NCI-H146 (cell line): ENCODE measurements around the gene FAP.

ENCODE experiments used
- DNase-seq: peaks from one replicate; lab custom pipeline; 2025; lab: John Stamatoyannopoulos, UW

Gene FAP

GRCh38 chr2:162188451-162188850 lies 54.8 kb downstream of the FAP start:
- DNase-seq = no peak

- no peak for DNase-seq
Observed at GRCh38 chr2:162185541-162186232, 57.6 kb downstream of the FAP start.

GRCh38 chr2:162184821-162185450 lies 58.3 kb downstream of the FAP start:
- no peak for DNase-seq

GRCh38 chr2:162184359-162184758 lies 58.9 kb downstream of the FAP start:
- no peak for DNase-seq

GRCh38 chr2:162182395-162182794 lies 60.9 kb downstream of the FAP start:
- no peak for DNase-seq

GRCh38 chr2:162177301-162177700 lies 65.9 kb downstream of the FAP start:
- no peak for DNase-seq

- no peak for DNase-seq
Observed at GRCh38 chr2:162175714-162176113, 67.5 kb downstream of the FAP start.

GRCh38 chr2:162174746-162175145 lies 68.5 kb downstream of the FAP start:
- DNase-seq = no peak

GRCh38 chr2:162172802-162173370 lies 70.4 kb downstream of the FAP start:
- no peak for DNase-seq

- no peak for DNase-seq
Observed at GRCh38 chr2:162166745-162167144, 76.5 kb downstream of the FAP start.

GRCh38 chr2:162166174-162166573 lies 77.1 kb downstream of the FAP start:
- DNase-seq = no peak

- no peak for DNase-seq
Observed at GRCh38 chr2:162164802-162165201, 78.4 kb downstream of the FAP start.

GRCh38 chr2:162159446-162159845 lies 83.8 kb downstream of the FAP start:
- no peak for DNase-seq

- DNase-seq = no peak
Observed at GRCh38 chr2:162156149-162156548, 87.1 kb downstream of the FAP start.

GRCh38 chr2:162155093-162155492 lies 88.2 kb downstream of the FAP start:
- no peak for DNase-seq

GRCh38 chr2:162153608-162154224 lies 89.5 kb downstream of the FAP start:
- DNase-seq = peak; percentile 52

GRCh38 chr2:162152147-162152546 lies 91.1 kb downstream of the FAP start, which contains the start of gene GCG:
Gene GCG, minus strand, starts transcription at chr2:162152247. Its CDS starts 3,069 bp downstream, at chr2:162149178.
- DNase-seq = no peak

GRCh38 chr2:162149940-162150339 lies 93.3 kb downstream of the FAP start:
- no peak for DNase-seq

GRCh38 chr2:162149466-162149865 lies 93.8 kb downstream of the FAP start:
- no peak for DNase-seq

- DNase-seq = no peak
Observed at GRCh38 chr2:162148956-162149355, 94.3 kb downstream of the FAP start.

GRCh38 chr2:162143969-162144368 lies 99.3 kb downstream of the FAP start:
- DNase-seq = no peak

- peak; percentile 3 for DNase-seq
Observed at GRCh38 chr2:162138310-162138709, 104.9 kb downstream of the FAP start.

- no peak for DNase-seq
Observed at GRCh38 chr2:162127422-162127821, 115.8 kb downstream of the FAP start.
